Right lobe of liver (tissue), 4 donors: ENCODE results near the gene COL25A1.

Experiments
- CTCF ChIP-seq, 4 donors: fragments of 200-600 bp in 3 of 4; fragments of 450-650 bp in 1 of 4; IDR thresholded peaks; one replicate each; pipeline versions ENCODE4 v1.5.1 to v1.8.0; 2016 to 2022; ENCODE audit warnings: antibody characterized with exemption in 4 of 4, mild to moderate bottlenecking in 2 of 4
- POLR2A ChIP-seq: fragments of 450-650 bp; IDR thresholded peaks from one replicate; pipeline ENCODE4 v1.6.1; 2017; ENCODE audit warnings: antibody characterized with exemption, mild to moderate bottlenecking
- donor health status: DM: no; HTN: no; CAD: no.
- donor health status: DM: no; HTN: no; CAD: no.
- donor health status: DM: no; HTN: yes; CAD: no.

DNA sequence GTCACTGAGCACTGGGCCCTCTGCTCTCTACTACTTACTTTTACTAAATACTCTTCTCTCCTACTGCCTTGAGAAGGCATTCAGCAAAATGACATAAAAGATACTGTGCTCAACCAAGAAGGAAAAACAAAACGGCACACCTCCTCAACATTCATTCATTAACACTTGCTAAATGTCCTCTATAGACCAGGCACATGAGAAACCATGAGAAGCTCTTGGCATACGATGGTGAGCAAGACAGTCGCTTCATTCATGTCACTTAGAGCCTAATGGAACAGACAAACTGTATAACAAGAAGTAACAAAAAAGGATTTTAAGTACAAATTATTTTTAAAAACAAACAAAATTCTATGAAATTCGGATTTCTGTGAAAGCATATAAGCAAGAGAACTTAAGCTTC, 38.7 kb downstream of the COL25A1 start:
- TF ChIP-seq CTCF (IDR thresholded peaks at IDR 0.05) (no peak), POLR2A (no peak)
